Astrocyte (in vitro differentiated cells and primary cell): ENCODE measurements around the gene DERL3. TPM values are rescaled to one million over a fixed set of nuclear protein-coding genes. Genes with fewer than 3 reads are reported as not detected.

Source experiments
- DNase-seq: peaks from one replicate; pipeline ENCODE4 v3.0.0-alpha.2; 2010; ENCODE audit warnings: low read depth
- FAIRE-seq: peaks from 2 replicates; lab custom pipeline; 2011; peaks lifted over from hg19 to GRCh38; lab: Jason Lieb, UNC
- H2AFZ ChIP-seq: 2 replicates; pipeline ENCODE4 v1.6.0; 2012; ENCODE audit warnings: low read depth, low read length, inconsistent platforms
- H3K27ac ChIP-seq: 2 replicates; pipeline ENCODE4 v1.5.1; 2011; ENCODE audit warnings: low read depth, low read length, inconsistent platforms
- H3K27me3 ChIP-seq: 2 replicates; pipeline ENCODE4 v1.6.0; 2011; ENCODE audit warnings: low read length, inconsistent platforms; ENCODE audit not compliant: insufficient read depth
- H3K36me3 ChIP-seq: 2 replicates; pipeline ENCODE4 v1.5.1; 2011; ENCODE audit warnings: low read length, inconsistent platforms; ENCODE audit not compliant: insufficient read depth
- H3K4me1 ChIP-seq: 2 replicates; pipeline ENCODE4 v1.5.1; 2011; ENCODE audit warnings: low read length, inconsistent platforms; ENCODE audit not compliant: insufficient read depth
- H3K4me2 ChIP-seq: 2 replicates; pipeline ENCODE4 v1.6.0; 2012; ENCODE audit warnings: low read length, inconsistent platforms
- H3K4me3 ChIP-seq: 2 replicates; pipeline ENCODE4 v1.5.1; 2011; ENCODE audit warnings: low read depth, mild to moderate bottlenecking, low read length, inconsistent platforms; ENCODE audit not compliant: insufficient read depth
- H3K79me2 ChIP-seq: 2 replicates; pipeline ENCODE4 v1.6.0; 2012; ENCODE audit warnings: mild to moderate bottlenecking, low read length, inconsistent platforms; ENCODE audit not compliant: insufficient read depth
- H3K9ac ChIP-seq: 2 replicates; pipeline ENCODE4 v1.6.0; 2012; ENCODE audit warnings: mild to moderate bottlenecking, low read length, inconsistent platforms
- H3K9me3 ChIP-seq: 2 replicates; pipeline ENCODE4 v1.5.1; 2012; ENCODE audit warnings: low read depth, mild to moderate bottlenecking, low read length, inconsistent platforms; ENCODE audit not compliant: insufficient read depth
- H4K20me1 ChIP-seq: 2 replicates; pipeline ENCODE4 v1.6.0; 2012; ENCODE audit warnings: low read length, inconsistent platforms; ENCODE audit not compliant: insufficient read depth
- H3K27ac Mint-ChIP-seq: one replicate; pipeline ENCODE4 v1.8.0; 2021; ENCODE audit warnings: mild to moderate bottlenecking, mixed read lengths; ENCODE audit not compliant: unreplicated experiment
- H3K27me3 Mint-ChIP-seq: one replicate; pipeline ENCODE4 v1.8.0; 2021; ENCODE audit warnings: low read depth, mixed read lengths; ENCODE audit not compliant: unreplicated experiment
- H3K36me3 Mint-ChIP-seq: one replicate; pipeline ENCODE4 v1.8.0; 2021; ENCODE audit warnings: low read depth, mixed read lengths; ENCODE audit not compliant: unreplicated experiment
- H3K4me1 Mint-ChIP-seq: one replicate; pipeline ENCODE4 v1.8.0; 2021; ENCODE audit warnings: low read depth, mixed read lengths; ENCODE audit not compliant: unreplicated experiment
- H3K4me3 Mint-ChIP-seq: one replicate; pipeline ENCODE4 v1.8.0; 2021; ENCODE audit warnings: mild to moderate bottlenecking, moderate library complexity, mixed read lengths; ENCODE audit not compliant: unreplicated experiment
- H3K9me3 Mint-ChIP-seq: one replicate; pipeline ENCODE4 v1.8.0; 2021; ENCODE audit warnings: mild to moderate bottlenecking, mixed read lengths; ENCODE audit not compliant: unreplicated experiment
- EZH2 ChIP-seq: IDR thresholded peaks from 2 replicates; pipeline ENCODE4 v1.6.1; 2012; ENCODE audit warnings: mild to moderate bottlenecking, low read length, inconsistent platforms; ENCODE audit not compliant: insufficient read depth
- total RNA-seq: library from RNA; stranded (reverse); gene quantifications from 2 replicates; pipeline ENCODE4 v1.2.1, GENCODE V29; 2021
- TF ChIP-seq, protein P1 (sequence below): IDR thresholded peaks from 2 replicates; pipeline ENCODE4 v1.5.1; 2011; ENCODE audit warnings: low read depth, mild to moderate bottlenecking, inconsistent platforms, low read length, moderate library complexity; ENCODE audit not compliant: insufficient read depth

The DERL3 gene
- total RNA-seq, 1 donor from 2014 or later: 0.82 TPM

- peaks cover 4% of the 10 kb centered on the region for H3K4me1 ChIP-seq
- no peaks in the 10 kb centered on the region for H3K9me3 Mint-ChIP-seq
- FAIRE-seq: no peak
- H3K36me3 Mint-ChIP-seq: peaks cover 34% of the 10 kb centered on the region
- H3K4me3 ChIP-seq: no peak overlapping the region
- H3K27me3 ChIP-seq: no peaks in the 10 kb centered on the region
- H3K36me3 ChIP-seq: peaks cover 19% of the 10 kb centered on the region
- H3K27me3 Mint-ChIP-seq: no peaks in the 10 kb centered on the region
- H3K27ac ChIP-seq: peak overlapping the region; percentile 22
- peak overlapping the region; percentile 80 for H3K27ac Mint-ChIP-seq
- H3K4me3 Mint-ChIP-seq: peak overlapping the region; percentile 12
- H3K4me1 Mint-ChIP-seq: peaks cover 29% of the 10 kb centered on the region
- no peak overlapping the region for H3K9ac ChIP-seq
- peaks cover 3% of the 10 kb centered on the region for H3K79me2 ChIP-seq
- no peaks in the 10 kb centered on the region for H3K9me3 ChIP-seq
- no peak overlapping the region for H2AFZ ChIP-seq
- DNase-seq: no peak
- TF ChIP-seq, protein P1, sequence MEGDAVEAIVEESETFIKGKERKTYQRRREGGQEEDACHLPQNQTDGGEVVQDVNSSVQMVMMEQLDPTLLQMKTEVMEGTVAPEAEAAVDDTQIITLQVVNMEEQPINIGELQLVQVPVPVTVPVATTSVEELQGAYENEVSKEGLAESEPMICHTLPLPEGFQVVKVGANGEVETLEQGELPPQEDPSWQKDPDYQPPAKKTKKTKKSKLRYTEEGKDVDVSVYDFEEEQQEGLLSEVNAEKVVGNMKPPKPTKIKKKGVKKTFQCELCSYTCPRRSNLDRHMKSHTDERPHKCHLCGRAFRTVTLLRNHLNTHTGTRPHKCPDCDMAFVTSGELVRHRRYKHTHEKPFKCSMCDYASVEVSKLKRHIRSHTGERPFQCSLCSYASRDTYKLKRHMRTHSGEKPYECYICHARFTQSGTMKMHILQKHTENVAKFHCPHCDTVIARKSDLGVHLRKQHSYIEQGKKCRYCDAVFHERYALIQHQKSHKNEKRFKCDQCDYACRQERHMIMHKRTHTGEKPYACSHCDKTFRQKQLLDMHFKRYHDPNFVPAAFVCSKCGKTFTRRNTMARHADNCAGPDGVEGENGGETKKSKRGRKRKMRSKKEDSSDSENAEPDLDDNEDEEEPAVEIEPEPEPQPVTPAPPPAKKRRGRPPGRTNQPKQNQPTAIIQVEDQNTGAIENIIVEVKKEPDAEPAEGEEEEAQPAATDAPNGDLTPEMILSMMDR: no peak
- TF ChIP-seq EZH2: no peak
- H4K20me1 ChIP-seq: peaks cover 36% of the 10 kb centered on the region
- no peak overlapping the region for H3K4me2 ChIP-seq
Observed at GRCh38 chr22:23825246-23825905, 13.4 kb downstream of the DERL3 start.

GRCh38 chr22:23824476-23825245, 14.1 kb downstream of the DERL3 start:
- H3K9ac ChIP-seq: no peak overlapping the region
- H3K27me3 Mint-ChIP-seq: no peaks in the 10 kb centered on the region
- H3K4me3 ChIP-seq: no peak overlapping the region
- H3K27me3 ChIP-seq: no peaks in the 10 kb centered on the region
- H3K9me3 Mint-ChIP-seq: no peaks in the 10 kb centered on the region
- FAIRE-seq: no peak
- no peak for TF ChIP-seq EZH2
- TF ChIP-seq, protein P1: no peak
- no peak for DNase-seq
- no peaks in the 10 kb centered on the region for H3K9me3 ChIP-seq
- H4K20me1 ChIP-seq: peaks cover 29% of the 10 kb centered on the region
- H3K27ac ChIP-seq: no peak overlapping the region
- peaks cover 31% of the 10 kb centered on the region for H3K36me3 Mint-ChIP-seq
- H3K4me2 ChIP-seq: no peak overlapping the region
- no peak overlapping the region for H3K27ac Mint-ChIP-seq
- no peak overlapping the region for H3K4me3 Mint-ChIP-seq
- no peak overlapping the region for H2AFZ ChIP-seq
- H3K4me1 ChIP-seq: peaks cover 4% of the 10 kb centered on the region
- peaks cover 22% of the 10 kb centered on the region for H3K36me3 ChIP-seq
- H3K4me1 Mint-ChIP-seq: peaks cover 25% of the 10 kb centered on the region
- H3K79me2 ChIP-seq: peaks cover 3% of the 10 kb centered on the region
